ENCODE measurements around the gene SERPINA1.
"Not testable (repeated sequence)": the region's sequence is repeated elsewhere in the genome, so short reads cannot be mapped to it uniquely, and the experiment has no call there.

SERPINA1 gene

DNA sequence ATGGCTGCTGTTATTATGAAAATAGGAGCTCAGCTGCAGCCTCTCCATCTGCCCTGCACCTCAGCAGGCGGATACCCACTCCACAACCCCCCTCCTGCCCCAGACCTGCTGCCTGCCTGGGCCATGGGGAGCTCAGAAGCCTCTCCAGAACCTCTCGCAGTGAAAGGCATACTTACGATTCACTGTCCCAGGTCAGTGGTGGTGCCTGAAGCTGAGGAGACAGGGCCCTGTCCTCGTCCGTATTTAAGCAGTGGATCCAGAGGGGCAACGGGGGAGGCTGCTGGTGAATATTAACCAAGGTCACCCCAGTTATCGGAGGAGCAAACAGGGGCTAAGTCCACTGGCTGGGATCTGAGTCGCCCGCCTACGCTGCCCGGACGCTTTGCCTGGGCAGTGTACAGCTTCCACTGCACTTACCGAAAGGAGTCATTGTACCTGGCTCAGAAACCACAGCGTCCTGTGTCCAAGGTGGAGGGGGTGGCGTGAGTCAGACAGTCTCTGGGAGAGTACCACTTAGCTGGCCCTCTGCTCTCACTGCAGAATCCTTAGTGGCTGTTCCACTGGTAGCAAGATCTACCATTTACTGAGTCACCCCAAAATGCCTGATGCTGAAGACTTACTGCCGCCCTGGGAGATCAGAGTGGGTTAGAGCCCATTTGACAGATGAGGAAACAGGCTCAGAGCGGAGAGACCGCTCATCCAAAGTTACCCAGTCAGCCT, at the start of gene SERPINA1:
Gene SERPINA1 (minus strand): TSS at position 219 of the 720 bp plus-strand sequence. CDS start 5,365 bp downstream, outside the sequence.
- no peak for DNase-seq

DNA sequence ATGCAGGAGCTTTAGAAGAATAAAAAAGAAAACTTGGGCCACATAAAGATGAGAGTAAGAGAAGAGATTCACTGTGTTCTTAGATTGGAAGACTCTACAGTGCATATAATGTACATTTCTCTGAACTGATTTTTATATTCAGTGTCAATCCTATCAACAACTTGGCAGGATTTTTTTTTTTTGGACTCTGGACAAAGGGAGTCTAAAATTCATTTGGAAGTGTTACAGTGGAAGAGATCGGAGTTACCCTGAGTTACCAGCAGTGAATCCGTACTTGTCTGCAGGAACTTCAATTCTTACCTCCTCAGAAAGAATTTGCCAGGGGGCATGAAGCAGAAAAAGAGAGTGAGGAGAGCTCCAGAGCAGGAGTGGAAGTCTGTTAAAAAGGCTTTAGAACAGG, 40.2 kb upstream of the SERPINA1 start:
- no peak for DNase-seq

DNA sequence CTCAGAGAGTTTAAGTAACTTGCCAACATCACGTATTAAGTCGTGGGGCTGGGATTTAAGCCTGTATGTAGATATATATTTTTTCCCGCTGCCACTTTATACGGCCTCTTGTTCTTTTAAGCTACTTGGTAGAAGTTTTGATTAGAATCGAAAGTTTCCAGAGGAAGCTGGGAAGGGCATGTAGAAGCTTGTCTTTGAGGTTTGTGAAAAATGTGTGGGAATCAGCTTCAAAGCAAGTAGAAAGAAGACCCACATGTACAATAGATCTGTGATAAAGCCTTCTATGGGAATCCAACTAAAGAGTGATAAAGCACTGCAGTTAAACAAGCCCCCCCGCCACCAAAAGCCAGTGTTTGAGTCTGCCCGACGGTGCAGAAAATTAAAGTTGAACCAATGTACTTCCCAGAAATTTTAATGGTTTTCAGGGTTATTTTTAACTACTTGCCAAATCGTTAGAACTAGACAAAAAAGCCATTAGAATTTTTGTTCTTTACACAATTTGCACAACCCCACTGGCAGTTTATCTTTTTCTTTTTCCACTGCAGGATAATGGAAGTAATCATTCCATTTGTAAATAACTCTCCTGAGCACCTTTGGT, 38.7 kb upstream of the SERPINA1 start:
- no peak for DNase-seq

DNA sequence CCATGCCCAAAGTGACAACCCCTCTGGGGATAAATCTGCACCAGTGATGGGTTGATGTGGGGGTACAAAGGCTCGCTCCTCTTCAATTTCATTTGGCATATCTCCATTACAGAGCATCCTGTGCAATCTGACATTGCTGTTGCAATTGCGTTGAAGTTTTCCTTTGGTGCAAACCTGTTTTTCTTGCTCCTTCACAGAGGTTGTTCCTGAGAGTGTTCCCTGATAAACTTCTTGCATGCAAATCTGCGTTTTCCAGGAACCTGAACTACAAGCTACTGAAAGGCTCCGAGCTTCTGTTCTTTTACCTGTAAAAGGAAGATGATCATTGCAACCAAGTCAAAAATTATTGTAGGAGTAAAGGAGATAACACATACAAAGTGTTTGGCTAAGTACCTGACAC, 38.1 kb upstream of the SERPINA1 start:
- DNase-seq, result no peak

DNA sequence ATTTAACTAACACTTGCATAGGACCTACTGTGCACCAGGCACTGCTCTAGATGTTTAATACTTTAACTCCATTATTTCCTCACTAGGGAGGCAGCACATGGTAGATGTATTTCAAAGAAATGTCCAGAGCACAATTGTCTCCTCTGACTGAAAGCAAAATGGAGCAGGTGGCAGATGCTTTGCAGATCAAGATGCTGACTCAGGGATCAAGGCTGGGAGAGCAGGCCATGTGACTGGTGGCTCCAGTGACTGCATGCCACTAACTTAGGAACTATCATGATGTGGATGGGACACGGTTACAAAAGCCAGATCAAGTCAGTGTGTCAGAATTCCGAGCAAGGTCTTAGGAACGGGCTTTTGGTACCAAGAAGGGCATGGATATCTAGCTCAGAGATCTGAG, 36.0 kb upstream of the SERPINA1 start:
- DNase-seq, result no peak

DNA sequence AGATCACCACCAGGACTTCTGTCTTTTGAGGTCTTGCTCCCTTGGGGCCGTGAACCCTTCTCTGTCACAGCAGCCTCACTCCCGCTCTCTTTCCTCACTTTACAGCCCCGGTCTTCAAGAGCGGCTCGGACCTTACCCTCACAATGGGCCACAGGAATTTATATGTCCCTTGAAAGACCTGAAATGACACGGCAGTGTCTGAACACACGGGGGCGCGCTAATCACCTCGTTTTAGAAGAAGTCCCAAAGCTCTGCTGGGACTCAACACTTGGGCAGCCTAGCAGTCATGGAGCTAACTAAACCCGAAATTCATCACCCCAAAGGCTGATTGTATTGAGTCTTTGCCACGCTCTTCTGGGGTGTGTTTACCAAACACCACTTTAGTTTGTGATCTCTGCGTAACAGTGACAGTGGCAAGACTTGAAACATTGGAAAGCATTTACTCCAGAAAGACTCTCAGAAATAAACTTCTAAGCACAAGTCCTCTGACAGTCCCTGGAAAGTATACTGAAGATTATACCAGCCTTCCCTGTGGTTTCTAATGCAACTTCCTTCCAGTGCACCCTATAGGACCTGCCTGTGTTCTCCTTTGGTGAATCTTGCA, 35.2 kb upstream of the SERPINA1 start:
- peak; percentile 5 to 8 for DNase-seq

DNA sequence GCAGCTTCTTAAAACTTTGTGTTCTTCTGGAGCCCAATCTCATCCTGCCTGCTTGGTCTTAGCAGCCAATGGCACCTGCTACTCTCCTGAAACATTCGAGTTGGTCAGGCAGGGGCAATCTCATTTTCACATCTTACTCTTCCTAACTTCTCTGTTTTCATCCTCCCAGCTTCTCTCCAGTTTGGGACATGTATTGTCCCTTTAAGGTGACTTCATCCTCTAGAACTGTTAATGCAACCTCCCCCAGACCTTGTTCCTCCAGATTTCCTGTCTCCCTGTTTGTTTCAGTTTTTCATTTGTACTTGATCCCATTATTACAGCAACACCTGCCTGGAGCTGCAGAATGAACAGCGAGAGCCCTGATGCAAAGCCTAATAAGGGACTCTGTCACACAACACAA, 32.9 kb upstream of the SERPINA1 start:
- DNase-seq, result no peak

DNA sequence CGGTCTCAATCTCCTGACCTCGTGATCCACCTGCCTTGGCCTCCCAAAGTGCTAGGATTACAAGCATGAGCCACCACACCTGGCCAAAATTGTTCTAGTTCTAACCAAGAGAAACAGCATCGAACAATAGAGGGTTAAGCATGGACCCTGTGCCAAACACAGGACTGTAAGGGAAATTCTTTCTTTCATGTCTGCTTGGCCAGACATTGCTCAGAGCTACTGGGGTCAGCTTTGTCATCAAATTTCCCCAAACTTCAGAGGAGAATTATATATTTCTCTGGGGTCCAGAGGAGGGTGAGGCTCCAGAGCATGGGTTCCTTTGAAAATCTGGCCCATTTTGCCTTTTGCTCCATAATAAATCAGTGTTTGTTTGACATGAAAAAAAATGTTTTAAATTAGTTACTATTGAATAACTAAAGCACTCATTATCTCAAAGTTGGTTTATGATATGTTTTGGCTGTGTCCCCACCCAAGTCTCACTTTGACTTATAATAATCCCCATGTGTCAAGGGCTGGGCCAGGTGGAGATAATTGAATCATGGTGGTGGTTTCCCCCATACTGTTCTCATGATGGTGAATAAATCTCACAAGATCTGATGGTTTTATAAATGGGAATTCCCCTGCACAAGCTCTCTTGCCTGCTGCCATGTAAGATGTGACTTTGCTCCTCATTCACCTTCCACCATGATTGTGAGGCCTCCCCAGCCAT, 29.2 kb upstream of the SERPINA1 start:
- not testable (repeated sequence) for DNase-seq

DNA sequence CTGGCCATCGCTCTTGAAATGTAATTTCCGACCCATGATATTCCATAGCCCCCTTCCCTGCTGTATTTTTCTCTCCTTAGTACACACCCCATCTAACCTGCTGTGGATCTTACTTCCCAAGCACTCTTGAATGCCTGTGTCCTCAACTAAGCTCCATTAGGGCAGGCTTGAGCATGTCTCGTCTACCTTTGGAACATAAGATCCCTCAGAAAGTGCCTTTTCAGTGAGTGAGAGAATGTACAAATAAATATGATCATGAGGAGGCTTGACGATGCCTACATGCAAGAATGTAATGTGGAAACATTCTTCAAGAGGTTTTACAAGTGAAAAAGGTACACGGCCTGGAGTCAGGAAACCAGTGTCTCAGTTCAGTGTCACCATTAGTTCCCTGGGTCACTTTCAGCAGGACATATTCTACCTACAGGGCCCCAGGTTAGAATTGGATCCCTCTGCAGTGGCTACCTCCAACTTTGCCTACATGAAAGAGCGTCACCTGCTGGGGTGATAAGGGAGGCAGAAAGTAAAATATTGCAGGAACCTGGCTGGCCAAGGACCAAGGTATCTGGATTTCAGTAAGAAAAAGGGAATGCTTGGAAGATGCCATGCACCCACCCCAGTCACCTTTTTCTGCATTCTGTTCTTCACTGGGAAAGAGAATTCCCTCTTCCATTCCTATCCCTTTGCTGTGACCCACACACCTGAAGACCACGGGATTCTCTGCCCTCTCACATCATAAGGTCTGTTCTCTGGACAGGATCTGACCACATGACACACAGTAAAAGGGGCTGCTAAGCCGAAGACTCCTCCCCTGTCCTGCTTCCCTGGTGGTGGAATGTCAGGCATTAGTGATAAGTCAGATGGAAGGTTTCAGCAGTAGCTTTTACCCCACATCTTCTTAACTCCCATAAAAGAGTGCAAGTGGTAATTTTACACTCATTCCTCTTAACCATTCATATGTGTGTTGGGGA, 24.6 kb upstream of the SERPINA1 start:
- DNase-seq, result no peak

DNA sequence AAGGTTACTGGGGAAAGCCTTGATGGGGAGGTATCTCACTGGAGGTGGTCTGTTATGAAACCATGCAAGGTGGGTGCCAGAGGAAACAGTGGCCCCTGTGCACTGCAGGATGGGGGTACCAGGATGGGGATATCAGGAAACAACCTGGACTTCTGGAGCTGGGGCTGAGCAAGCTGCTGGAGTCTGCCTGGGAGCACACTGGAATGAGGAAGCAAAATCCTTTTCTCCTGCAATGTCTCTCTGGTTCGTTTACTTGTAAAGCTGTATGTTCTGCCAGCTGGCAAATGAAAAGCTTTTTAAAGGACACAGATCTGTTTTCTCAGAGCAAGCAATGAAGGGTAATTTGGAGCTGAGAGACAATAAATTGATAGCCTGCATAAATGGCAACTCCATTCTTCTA, 23.2 kb upstream of the SERPINA1 start:
- DNase-seq, result no peak

DNA sequence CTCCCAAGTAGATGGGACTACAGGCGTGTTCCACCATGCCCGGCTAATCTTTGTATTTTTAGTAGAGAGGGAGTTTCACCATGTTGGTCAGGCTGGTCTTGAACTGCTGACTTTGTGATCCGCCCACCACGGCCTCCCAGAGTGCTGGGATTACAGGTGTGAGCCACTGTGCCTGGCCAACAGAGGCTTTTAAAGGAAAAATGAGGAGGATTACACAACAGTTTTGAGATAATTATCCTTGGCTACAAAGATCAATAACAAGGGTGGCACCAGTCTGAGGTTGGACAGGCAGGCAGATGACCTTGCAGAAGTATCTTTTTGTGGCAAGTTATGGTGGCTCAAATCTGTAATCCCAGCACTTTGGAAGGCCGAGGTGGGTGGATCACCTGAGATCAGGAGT, 21.0 kb upstream of the SERPINA1 start:
- DNase-seq, result not testable (repeated sequence)

DNA sequence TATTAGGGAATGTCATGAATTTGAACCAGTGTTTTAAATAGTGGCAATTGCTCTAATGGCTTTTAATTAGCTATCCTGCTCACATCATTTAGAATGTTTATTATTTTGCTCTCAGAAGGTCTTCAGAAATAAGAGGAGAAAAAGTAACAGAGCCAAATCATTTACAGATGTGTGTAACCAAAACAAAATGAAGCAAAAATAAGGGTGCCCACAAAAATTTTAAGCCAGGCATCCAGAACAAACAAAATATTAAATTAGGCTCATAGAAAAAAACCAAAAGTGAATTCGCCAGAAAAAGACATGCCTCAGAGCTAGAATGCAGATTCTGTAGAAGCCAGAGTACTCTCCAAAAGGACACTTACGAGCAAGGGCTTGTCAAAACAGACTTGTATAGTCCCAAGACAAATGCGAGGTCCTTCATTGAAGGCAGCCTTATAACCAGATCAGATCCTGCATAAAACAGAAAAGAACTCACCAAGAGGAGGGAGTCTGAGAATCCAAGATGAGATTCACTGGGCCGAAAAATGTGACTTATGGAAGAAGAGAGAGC, 20.2 kb upstream of the SERPINA1 start:
- no peak for DNase-seq

DNA sequence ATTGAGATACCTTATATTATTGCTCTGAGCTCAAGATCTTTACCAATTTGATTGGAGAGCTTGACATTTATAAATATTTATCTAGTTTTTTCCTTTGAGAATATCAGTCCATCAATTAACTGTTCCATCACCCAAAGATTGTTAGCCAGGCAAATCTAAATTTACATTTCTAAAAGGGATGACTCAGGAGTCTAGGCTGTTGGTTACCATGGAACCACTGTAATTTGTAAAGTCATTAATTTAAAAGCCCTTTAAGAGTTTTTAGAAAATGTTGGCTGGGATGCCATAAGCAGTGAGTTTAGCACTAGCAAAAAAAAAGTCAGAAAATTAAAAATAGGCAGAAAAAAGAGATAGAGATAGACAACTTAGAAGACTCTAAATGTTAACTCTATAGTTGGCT, 19.5 kb upstream of the SERPINA1 start:
- DNase-seq, result no peak

DNA sequence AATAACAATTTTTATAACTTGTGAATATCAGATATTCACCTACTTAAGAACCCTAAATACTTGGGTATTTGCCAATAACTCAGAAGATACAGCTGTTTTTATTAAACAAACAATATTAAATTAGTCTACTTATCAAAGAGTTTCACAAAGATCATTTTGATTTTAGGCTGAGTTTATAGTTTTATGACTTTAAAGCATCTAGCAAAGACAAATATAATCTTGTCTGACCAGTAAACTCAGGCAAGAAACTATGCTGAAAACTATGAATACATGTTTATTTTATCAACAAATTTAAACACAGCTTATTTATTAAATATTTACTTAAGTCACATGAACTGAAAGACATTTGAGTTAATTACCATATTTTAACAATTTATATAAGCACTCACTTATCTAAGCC, 18.5 kb upstream of the SERPINA1 start:
- DNase-seq, result no peak

DNA sequence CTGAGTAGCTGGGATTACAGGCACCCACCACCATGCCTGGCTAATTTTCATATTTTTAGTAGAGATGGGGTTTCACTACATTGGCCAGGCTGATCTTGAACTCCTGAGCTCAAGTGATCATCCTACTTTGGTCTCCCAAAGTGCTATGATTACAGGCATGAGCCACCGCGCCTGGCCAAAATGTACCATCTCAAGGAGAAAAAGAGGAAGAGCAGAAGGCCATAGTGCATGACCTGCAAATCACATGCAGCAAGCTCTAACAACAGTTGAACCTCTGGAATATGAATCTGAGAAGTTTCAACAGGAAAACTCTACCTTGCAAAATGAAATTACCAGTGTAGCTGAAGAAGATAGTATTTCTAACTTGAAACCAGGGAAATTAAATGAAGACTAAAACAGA, 17.1 kb upstream of the SERPINA1 start:
- DNase-seq, result no peak

DNA sequence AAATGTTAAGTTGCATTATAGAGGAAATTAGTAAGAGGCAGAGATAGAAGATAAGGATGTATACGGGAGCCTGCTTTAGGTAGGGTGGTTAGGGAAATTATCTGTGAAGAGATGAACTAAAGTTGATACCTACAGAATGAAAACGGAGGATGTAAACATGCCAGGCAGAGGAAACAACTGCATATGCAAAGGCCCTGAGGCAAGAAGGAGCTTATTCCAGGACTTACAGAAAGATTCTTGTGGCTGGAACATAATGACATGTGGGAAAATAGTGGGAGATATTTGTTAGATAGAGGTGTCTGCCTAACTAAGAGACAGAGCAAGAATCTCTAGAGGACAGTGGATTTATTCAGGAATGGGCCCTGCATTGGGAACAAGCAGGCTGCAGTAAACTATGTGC, 16.2 kb upstream of the SERPINA1 start:
- no peak for DNase-seq

DNA sequence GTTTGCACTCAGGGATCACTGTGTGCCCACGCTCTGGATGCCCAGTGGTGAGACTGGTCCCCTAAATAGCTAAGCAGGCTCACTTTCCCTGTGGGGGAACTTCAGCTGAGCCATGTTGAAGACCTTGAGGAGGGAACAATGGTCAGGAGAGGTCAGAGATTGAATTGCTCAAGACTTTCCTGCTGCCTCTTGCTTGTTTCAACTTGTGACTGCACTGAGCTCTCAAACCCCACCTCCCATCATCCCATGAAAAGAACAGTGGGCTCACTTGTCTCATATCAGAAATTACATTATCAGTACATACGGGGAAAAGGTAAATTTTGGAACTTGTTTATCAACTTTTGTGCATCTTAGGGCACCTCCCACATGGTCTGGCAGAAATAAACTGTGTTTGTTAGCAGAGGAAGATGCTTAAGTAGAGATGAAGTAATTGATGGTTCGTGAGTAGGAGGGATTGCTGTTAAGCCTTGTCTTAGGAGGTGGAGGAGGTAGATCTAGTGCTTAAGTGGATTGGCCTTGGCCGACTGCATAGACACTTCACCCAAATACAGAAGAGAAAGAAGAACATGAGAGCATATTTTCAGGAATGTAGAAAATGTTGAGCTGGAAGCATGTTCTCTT, 15.0 kb upstream of the SERPINA1 start:
- DNase-seq, result no peak

DNA sequence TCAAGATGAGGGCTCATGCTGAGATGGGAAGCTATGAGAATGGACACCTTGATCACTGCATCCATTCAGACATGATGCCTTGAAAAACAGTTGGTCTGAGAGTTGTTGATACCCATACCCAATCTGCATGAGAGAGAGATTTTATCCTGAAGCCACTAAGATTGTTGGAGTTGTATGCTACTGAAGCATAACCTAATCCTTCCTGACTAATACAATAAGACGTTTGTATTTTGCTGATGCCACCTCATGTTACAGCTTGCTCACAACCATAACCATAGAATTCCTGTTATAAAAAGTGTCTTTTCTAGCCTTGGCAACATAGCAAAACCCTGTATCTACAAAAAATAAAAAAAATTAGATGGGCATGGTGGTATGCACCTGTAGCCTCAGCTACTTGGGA, 12.7 kb upstream of the SERPINA1 start:
- no peak for DNase-seq

DNA sequence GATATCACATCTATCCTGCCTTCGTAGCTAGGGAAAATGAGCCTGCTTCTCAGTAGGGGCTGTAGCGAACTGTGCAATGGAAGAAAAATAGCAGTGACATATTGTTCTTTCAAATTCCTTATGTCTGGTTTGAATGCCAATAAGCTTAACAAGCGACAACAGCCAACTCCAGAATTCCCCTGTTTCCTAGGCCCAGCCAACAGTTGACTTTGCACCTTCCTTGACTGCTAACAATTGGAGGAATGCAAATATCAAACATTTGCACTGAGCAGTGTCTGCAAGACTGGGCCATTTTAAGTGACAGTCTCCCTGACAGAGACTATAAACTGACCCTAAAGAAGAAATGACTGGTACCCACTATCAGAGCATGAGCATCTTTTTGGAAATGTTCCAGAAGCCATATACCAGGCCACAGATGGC, 12.0 kb upstream of the SERPINA1 start:
- DNase-seq, result no peak

DNA sequence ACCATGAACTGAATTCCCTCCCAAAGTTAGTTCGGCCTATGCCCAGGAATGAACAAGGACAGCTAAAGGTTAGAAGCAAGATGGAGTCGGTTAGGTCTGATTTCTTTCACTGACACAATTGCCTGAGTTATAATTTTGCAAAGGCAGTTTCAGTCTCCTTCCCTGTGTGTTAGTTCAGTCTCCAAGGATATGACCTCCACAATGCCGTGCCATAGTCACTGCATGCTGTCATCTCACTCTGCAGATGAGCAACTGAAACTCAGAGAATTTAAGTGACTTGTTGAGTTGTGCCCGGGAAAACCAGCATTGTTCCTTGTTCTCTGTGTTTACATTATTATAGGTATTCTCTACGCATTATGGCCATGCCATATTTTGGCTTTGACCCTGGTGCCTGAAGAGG, 10.1 kb upstream of the SERPINA1 start:
- DNase-seq, result no peak

DNA sequence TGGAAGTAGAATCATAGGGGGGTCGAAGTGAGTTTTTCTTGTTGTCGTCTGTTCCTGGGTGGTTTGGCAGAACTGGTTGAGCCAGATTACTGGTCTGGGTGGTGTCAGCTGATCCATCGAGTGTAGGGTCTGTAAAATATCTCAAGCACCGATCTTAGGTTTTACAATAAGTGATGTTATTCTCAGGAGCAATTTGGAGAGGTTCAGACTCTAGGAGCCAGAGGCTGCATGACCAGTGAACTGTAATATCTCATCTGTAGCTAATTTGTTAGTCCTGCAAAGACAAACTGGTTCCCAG, 9.7 kb upstream of the SERPINA1 start:
- no peak for DNase-seq
